ENCODE measurements around the gene ZNF550.
"Not testable (repeated sequence)": the region's sequence is repeated elsewhere in the genome, so short reads cannot be mapped to it uniquely, and the experiment has no call there.

Gene ZNF550

GRCh38 chr19:57527136-57527881 lies 32.4 kb downstream of the ZNF550 start, which contains the start of gene ZNF549:
ZNF549 (plus strand) TSS chr19:57527356; CDS start chr19:57527574, 218 bp downstream.
- peak; percentile 91 for DNase-seq (ENCODE audit: low spot score)
- no peak for TF ChIP-seq CTCF (IDR thresholded peaks at IDR 0.05; ENCODE audit: extremely low read depth, missing control alignments)

DNA sequence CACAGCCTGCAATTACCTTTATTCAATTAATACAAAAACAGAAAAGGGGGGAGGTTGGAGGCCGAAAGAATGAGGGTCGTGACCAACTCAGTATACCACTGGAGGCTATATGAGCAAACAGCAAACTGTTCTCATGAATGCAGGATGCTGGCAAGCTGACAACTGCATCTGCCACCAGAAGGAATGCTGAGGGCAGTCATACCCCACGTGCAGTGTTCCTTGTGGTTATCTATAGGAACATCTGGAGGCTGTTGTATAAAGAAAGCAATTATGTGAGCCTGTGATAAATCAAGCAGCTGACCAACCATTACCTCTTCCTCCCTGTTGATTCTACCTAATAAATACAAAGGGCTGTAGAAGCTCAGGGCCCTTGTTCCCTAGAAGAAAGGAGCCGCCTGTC lies 41.6 kb downstream of the ZNF550 start:
- DNase-seq (ENCODE audit: low spot score) = not testable (repeated sequence)

- DNase-seq (ENCODE audit: low spot score) = no peak
- TF ChIP-seq CTCF (IDR thresholded peaks at IDR 0.05; ENCODE audit: extremely low read depth, missing control alignments) = no peak
These were observed 44.4 kb downstream of the ZNF550 start for GRCh38 chr19:57515255-57515654.

DNA sequence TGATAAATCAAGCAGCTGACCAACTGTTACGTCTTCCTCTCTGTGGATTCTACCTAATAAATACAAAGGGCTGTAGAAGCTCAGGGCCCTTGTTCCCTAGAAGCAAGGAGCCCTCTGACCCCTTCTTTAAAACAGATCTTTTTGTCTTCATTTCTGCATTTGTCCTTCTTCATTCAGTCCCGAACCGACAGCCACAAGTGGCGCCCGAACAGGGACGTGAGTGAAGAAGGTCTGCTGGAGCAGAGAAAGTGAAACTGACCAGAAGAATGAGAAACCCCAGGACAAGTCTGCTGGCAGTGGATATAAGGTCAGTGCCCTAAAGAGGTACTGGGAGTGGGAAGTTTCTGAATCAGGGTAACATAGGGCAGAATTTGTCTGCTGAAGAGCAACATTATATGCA lies 46.8 kb downstream of the ZNF550 start:
- no peak for DNase-seq (ENCODE audit: low spot score)
- no peak for TF ChIP-seq CTCF (IDR thresholded peaks at IDR 0.05; ENCODE audit: extremely low read depth, missing control alignments)

GRCh38 chr19:57511484-57511883 lies 48.2 kb downstream of the ZNF550 start:
- no peak for DNase-seq (ENCODE audit: low spot score)
- no peak for TF ChIP-seq CTCF (IDR thresholded peaks at IDR 0.05; ENCODE audit: extremely low read depth, missing control alignments)

GRCh38 chr19:57506163-57506562 lies 53.5 kb downstream of the ZNF550 start:
- TF ChIP-seq CTCF (IDR thresholded peaks at IDR 0.05; ENCODE audit: extremely low read depth, missing control alignments) = no peak
- no peak for DNase-seq (ENCODE audit: low spot score)

DNA sequence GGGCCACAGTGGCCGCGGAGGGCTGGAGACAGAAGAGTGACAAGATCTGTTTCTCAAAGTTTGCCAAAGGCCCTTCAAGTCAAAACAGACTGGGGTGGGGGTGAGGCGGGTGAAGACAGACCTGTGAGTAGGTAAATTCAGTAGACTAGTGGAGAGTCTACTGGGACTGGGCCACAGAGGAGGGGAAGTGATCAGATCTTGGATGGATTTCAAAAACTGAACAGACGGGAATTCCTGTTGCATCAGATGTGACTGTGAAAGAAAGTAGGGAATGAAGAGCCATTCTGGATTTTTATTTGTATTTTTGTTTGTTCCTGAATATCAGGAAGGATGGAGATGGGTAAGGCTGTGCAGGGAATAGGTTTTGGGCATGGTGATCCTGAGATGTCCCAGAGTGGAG lies 59.3 kb downstream of the ZNF550 start:
- DNase-seq (ENCODE audit: low spot score) = not testable (repeated sequence)

- peak; percentile 94 for DNase-seq (ENCODE audit: low spot score)
These were observed 59.8 kb downstream of the ZNF550 start, which contains the start of gene ZNF773 for GRCh38 chr19:57499680-57500395. ZNF773 (plus strand) TSS chr19:57499938; CDS start chr19:57500081, 143 bp downstream.

DNA sequence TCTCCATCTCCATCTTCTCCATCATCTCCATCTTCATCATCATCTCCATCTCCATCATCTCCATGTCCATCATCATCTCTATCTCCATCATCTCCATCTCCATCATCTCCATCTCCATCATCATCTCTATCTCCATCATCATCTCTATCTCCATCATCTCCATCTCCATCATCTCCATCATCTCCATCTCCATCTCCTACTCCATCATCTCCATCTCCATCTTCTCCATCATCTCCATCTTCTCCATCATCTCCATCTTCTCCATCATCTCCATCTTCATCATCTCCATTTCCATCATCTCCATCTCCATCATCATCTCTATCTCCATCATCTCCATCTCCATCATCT lies 60.4 kb downstream of the ZNF550 start:
- DNase-seq (ENCODE audit: low spot score) = not testable (repeated sequence)

DNA sequence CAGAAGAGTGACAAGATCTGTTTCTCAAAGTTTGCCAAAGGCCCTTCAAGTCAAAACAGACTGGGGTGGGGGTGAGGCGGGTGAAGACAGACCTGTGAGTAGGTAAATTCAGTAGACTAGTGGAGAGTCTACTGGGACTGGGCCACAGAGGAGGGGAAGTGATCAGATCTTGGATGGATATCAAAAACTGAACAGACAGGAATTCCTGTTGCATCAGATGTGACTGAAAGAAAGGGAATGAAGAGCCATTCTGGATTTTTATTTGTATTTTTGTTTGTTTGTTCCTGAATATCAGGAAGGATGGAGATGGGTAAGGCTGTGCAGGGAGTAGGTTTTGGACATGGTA lies 71.4 kb downstream of the ZNF550 start:
- DNase-seq (ENCODE audit: low spot score) = not testable (repeated sequence)

GRCh38 chr19:57487477-57488298 lies 72.0 kb downstream of the ZNF550 start, which contains the start of gene ZNF419:
ZNF419 (plus strand) TSS chr19:57487750; CDS start chr19:57487951, 201 bp downstream.
- DNase-seq (ENCODE audit: low spot score) = peak; percentile 95
